ENCODE results near the gene SMIM41. TPM values are rescaled to one million over a fixed set of nuclear protein-coding genes. Genes with fewer than 3 reads are reported as not detected.

Gene SMIM41
- polyA plus RNA-seq, 1 donor from 2014 or later, result not detected

DNA sequence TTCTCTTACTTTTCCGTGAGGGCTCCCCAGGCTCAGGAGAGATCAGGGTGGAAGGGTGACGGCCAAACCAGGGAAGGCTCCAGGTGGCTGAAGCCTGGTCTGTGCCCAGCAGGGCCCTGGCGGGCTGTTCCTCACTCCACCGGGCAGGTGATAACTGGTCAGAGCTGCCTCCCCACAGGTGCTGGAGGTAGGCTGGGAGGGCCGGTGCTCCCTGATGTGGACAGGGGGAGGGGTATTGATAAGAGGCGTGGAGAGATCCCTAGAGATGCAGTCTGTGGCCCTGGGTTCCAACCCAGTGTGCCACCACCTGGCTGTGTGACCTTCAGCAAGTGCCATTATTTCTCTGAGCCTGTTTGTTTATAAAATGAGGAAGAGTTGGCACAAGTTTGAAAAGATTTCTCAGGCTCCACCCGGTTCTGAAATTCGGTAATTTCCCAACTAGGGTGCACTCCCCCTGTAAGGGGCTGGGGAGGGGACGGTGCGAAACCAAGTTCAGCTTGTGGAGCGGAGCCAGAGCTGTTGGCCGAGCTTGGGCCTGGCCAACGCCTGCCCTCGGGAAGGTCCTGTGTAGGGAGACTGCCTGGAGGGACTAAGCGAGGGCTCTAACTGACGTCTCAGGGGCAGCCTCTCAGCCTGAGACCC is 29.3 kb upstream of the SMIM41 start:
- TF ChIP-seq TAF1 (IDR thresholded peaks at IDR 0.05; ENCODE audit: low read depth), result peak; percentile 21
- no peak for TF ChIP-seq POLR2AphosphoS5 (IDR thresholded peaks at IDR 0.05)
- Histone ChIP-seq H3K4me2 (ENCODE audit: low read length) (peak overlapping the region; percentile 94), H3F3A (ENCODE audit: insufficient read depth, low read length, poor library complexity, severe bottlenecking) (no peaks in the 10 kb centered on the region), H3K9me3 (ENCODE audit: low read length) (no peaks in the 10 kb centered on the region), H3K27me3 (ENCODE audit: insufficient read depth, low read depth, low read length) (no peaks in the 10 kb centered on the region), H4K20me1 (ENCODE audit: insufficient read depth) (no peaks in the 10 kb centered on the region), H3K4me3 (ENCODE audit: low read length) (peak overlapping the region; percentile 88), H2AFZ (ENCODE audit: low read depth, low read length) (peak overlapping the region; percentile 85), H3K36me3 (ENCODE audit: insufficient read depth, low read length) (no peaks in the 10 kb centered on the region), H3K9me2 (ENCODE audit: insufficient read depth, low read length) (no peaks in the 10 kb centered on the region), H3K27ac (ENCODE audit: low read length) (peak overlapping the region; percentile 67), H3K79me2 (replicated peaks; ENCODE audit: insufficient read depth, low read length) (no peaks in the 10 kb centered on the region), H3K9ac (ENCODE audit: low read length) (peak overlapping the region; percentile 90)

GRCh38 chr12:52050758-52051541 is 28.6 kb upstream of the SMIM41 start, which contains the start of gene NR4A1:
TSS of gene NR4A1 (plus strand) at chr12:52051442. CDS start at chr12:52054329, 2,887 bp downstream.
- peak within 1 kb of the TSS; percentile 67 for H3K27ac ChIP-seq (ENCODE audit: low read length)
- no peaks in the 10 kb centered on the region for H3K27me3 ChIP-seq (ENCODE audit: insufficient read depth, low read depth, low read length)
- H2AFZ ChIP-seq (ENCODE audit: low read depth, low read length), result peak within 1 kb of the TSS; percentile 85
- TF ChIP-seq POLR2AphosphoS5 (IDR thresholded peaks at IDR 0.05) (peak; percentile 74), EZH2 (IDR thresholded peaks at IDR 0.05; ENCODE audit: borderline replicate concordance, insufficient read depth, low read length, poor library complexity, severe bottlenecking) (no peak), RAD21 (conservative IDR thresholded peaks at IDR 0.05) (no peak), SMC3 (conservative IDR thresholded peaks at IDR 0.05; ENCODE audit: poor library complexity) (no peak), MXI1 (conservative IDR thresholded peaks at IDR 0.05; ENCODE audit: poor library complexity, severe bottlenecking) (no peak), REST (IDR thresholded peaks at IDR 0.05; ENCODE audit: borderline replicate concordance) (no peak), EP300 (conservative IDR thresholded peaks at IDR 0.05; ENCODE audit: poor library complexity, severe bottlenecking) (peak; percentile 43), TAF1 (IDR thresholded peaks at IDR 0.05; ENCODE audit: low read depth) (no peak)
- TF ChIP-seq, protein P1, sequence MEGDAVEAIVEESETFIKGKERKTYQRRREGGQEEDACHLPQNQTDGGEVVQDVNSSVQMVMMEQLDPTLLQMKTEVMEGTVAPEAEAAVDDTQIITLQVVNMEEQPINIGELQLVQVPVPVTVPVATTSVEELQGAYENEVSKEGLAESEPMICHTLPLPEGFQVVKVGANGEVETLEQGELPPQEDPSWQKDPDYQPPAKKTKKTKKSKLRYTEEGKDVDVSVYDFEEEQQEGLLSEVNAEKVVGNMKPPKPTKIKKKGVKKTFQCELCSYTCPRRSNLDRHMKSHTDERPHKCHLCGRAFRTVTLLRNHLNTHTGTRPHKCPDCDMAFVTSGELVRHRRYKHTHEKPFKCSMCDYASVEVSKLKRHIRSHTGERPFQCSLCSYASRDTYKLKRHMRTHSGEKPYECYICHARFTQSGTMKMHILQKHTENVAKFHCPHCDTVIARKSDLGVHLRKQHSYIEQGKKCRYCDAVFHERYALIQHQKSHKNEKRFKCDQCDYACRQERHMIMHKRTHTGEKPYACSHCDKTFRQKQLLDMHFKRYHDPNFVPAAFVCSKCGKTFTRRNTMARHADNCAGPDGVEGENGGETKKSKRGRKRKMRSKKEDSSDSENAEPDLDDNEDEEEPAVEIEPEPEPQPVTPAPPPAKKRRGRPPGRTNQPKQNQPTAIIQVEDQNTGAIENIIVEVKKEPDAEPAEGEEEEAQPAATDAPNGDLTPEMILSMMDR (IDR thresholded peaks at IDR 0.05; ENCODE audit: poor library complexity, severe bottlenecking), result peak; percentile 46
- H3K9me2 ChIP-seq (ENCODE audit: insufficient read depth, low read length), result no peaks in the 10 kb centered on the region
- H3K4me3 ChIP-seq (ENCODE audit: low read length), result peak within 1 kb of the TSS; percentile 88
- H3K4me2 ChIP-seq (ENCODE audit: low read length), result peak within 1 kb of the TSS; percentile 94
- no peaks in the 10 kb centered on the region for H3K9me3 ChIP-seq (ENCODE audit: low read length)
- no peaks in the 10 kb centered on the region for H3K36me3 ChIP-seq (ENCODE audit: insufficient read depth, low read length)
- no peaks in the 10 kb centered on the region for H4K20me1 ChIP-seq (ENCODE audit: insufficient read depth)
- no peaks in the 10 kb centered on the region for H3F3A ChIP-seq (ENCODE audit: insufficient read depth, low read length, poor library complexity, severe bottlenecking)
- peak within 1 kb of the TSS; percentile 90 for H3K9ac ChIP-seq (ENCODE audit: low read length)
- H3K79me2 ChIP-seq (replicated peaks; ENCODE audit: insufficient read depth, low read length), result no peaks in the 10 kb centered on the region
